Hippocampal formation (tissue), 2 donors: ENCODE results near the gene CCL24.
"Not testable (repeated sequence)": the region's sequence is repeated elsewhere in the genome, so short reads cannot be mapped to it uniquely, and the experiment has no call there.

ENCODE experiments used
- DNase-seq, 2 donors: peaks; one replicate each; lab custom pipeline; 2025; lab: John Stamatoyannopoulos, UW

The CCL24 gene

DNA sequence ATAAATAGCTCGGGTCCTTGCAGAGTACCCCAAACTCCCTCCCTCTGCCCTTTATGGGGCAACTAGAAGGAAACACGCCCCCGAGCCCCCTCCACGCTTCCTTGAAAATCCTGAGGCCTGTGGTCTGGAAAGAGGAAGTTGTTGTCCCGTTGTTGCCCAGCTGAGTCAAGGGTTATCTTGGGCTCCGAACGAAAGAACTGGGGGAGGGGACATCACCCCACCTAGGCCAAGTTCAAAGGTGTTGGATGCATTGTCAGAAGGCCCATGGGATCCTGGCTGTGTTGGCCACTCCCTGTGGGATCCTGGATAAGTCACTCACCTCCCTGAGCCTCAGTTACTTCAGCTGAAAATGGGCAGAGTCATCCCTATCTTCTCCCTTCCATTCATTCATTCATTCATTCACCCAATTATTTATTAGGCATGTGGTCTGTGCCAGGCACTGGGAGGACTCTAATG lies at the start of gene CCL24:
CCL24 (minus strand) TSS at position 26 of the 456 bp plus-strand sequence. CDS start 91 bp downstream, outside the sequence.
- no peak for DNase-seq

GRCh38 chr7:75861636-75862035 lies 48.0 kb upstream of the CCL24 start:
- no peak for DNase-seq

DNA sequence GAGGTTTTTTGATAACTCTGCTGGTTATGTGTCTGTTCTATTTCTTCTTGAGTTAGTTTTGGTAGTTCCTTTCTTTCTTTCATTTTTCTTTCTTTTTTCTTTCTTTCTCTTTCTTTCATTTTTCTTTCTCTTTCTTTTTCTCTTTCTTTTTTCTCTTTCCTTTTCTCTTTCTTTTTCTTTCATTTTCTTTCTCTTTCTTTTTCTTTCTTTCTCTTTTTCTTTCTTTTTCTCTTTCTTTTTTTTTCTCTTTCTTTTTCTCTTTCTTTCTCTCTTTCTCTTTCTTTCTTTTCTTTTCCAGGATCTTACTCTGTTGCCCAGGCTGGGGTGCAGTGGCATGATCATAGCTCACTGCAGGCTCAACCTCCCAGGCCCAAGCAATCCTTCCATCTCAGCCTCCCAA lies 44.8 kb upstream of the CCL24 start:
- DNase-seq: no peak

- no peak for DNase-seq
These were observed 42.9 kb upstream of the CCL24 start for GRCh38 chr7:75856536-75856935.

GRCh38 chr7:75854813-75855345 lies 41.3 kb upstream of the CCL24 start:
- DNase-seq: not testable (repeated sequence)

DNA sequence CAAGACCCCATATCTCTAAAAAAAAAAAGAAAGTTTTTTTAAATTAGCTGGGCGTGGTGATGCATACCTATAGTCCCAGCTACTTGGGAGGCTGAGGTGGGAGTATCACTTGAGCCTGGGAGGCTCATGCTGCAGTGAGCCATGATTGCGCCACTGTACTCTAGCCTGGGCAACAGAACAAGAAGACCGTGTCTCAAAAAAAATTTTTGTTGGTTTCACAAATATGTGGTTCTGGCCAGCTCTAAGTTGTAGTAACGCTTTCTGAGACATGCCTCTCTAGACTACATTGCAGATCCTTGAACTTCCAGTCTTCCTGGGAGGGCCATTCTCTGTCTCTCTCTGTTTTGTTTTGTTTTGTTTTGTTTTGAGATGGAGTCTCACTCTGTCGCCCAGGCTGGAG lies 40.6 kb upstream of the CCL24 start:
- no peak for DNase-seq

DNA sequence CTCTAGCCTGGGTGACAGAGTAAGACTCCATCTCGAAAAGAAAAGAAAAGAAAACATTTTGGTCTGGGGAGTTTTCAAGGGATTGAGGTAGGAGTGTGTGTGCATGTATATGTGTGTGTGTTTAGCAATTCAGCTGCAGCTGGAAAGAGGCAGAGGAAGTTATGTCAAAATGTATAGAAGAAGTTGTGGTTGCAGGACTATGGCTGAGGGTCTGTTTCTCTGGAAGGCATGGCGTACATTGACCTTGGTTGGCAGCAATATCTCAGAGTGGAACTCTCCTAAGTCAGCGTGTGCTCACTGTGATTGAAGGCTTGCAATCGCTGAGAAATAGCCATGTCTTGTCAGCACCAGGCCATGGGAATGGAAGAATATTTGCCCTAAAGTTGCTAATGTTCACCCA lies 36.6 kb upstream of the CCL24 start:
- no peak for DNase-seq

- DNase-seq: no peak
These were observed 36.0 kb upstream of the CCL24 start for GRCh38 chr7:75849573-75849972.

- no peak for DNase-seq
These were observed 34.1 kb upstream of the CCL24 start for GRCh38 chr7:75847707-75848106.

DNA sequence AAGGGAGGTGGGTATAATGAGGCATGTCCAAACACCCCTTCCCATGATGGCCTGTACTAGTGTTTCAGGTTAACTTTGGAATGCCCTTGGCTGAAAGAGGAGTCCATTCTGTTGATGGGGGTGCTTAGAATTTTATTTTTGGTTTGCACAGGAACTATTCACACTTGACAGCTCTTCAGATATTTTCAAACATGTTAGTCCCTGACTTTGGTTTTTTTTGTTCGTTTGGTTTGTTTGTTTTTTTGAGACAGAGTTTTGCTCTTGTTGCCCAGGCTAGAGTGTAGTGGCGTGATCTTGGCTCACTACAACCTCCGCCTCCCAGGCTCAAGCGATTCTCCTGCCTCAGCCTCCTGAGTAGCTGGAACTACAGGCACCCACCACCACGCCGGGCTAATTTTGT lies 31.5 kb upstream of the CCL24 start:
- DNase-seq: not testable (repeated sequence)

DNA sequence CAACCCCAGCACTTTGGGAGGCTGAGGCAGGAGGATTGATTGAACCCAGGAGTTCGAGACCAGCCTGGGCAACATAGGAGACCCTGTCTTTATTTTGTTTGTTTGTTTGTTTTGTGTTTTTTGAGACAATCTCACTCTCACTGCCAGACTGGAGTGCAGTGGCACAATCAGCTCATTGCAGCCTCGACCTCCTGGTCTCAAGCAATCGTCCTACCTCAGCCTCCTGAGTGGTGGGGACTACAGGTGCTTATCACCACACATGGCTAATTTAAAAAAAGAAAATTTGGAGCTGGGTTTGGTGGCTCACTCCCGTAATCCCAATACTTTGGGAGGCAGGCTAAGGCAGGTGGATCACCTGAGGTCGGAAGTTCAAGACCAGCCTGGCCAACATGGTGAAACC lies 30.6 kb upstream of the CCL24 start:
- DNase-seq: no peak

GRCh38 chr7:75843613-75844116 lies 30.1 kb upstream of the CCL24 start:
- no peak for DNase-seq

DNA sequence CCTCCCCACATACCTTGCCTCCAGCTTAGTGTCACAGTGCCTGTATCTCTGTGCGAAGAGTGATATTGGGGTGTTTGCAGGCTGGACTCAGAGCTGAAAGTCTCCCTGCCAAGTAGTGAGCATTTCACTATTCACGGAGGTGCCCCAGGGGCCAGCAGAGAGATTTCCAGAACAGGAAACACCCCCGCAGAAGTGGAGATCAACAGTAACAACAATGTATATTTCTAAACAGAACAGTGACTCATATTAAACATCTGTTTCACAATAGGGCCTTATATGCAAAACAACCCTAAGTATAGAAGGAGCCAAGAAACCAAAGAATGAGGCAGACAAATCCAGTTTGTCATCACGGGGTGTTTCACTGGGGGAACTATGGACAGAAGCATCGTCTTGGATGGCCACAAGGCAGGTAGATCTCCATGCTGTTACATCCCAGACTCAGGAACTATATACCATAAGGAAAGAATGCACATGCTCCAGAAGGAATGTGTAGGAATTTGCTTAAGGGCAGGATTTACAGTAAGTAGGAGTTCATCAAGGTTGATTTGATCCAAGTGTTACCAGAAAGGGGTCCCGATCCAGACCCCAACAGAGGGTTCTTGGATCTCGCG lies 29.3 kb upstream of the CCL24 start:
- no peak for DNase-seq

DNA sequence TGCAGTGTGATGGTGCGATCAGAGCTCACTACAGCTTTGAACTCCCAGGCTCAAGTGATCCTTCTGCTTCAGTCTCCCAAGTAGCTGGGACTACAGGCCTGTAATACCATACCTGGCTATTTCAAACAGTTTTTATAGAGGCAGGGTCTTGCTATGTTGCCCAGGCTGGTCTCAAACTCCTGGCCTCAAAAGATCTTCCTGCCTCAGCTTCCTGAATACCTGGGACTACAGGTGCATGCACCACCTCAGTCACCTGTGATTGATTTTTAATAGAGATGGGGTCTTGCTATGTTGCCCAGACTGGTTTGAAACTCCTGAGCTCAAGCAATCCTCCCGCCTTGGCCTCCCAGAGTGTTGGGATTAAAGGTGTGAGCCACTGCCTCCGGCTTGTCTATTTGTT lies 26.4 kb upstream of the CCL24 start:
- DNase-seq: no peak

GRCh38 chr7:75838281-75838930 lies 24.8 kb upstream of the CCL24 start:
- DNase-seq: not testable (repeated sequence)

GRCh38 chr7:75836798-75837197 lies 23.2 kb upstream of the CCL24 start:
- no peak for DNase-seq

- DNase-seq: no peak
These were observed 22.2 kb upstream of the CCL24 start for GRCh38 chr7:75835688-75836285.

- DNase-seq: not testable (repeated sequence)
These were observed 20.1 kb upstream of the CCL24 start for GRCh38 chr7:75833662-75834061.

DNA sequence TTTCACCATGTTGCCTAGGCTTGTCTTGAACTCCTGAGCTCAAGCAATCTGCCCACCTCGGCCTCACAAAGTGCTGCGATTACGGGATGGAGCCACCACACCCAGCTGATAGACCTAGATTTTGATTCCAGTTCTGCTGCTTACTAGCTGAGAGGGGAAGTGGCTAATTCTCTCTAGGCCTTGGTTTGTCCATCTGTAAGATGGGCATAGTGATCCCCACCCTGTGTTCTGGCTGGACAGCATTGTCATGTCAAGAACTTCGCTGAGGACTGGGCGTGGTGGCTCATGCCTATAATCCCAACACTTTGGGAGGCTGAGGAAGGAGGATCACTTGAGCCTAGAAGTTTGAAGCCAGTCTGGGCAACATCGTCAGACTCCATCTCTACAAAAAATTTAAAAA lies 17.4 kb upstream of the CCL24 start:
- DNase-seq: no peak

DNA sequence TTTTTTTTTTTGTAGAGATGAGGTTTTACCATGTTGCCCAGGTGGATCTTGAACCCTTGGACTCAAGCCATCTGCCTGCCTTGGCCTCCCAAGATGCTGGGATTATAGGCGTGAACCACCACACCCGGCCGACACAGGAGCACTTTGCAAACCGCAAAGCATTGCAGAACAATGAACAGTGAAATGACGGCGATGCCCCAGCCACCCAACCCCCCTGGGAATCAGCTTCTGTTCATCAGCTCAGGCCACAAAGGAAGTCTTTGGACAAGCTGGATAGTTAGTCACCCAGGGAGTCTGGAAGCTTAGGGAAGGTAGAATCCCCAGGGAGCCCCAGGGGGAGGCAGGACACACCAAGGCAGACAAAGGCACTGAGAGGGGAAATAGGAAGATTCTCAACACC lies 16.1 kb upstream of the CCL24 start:
- not testable (repeated sequence) for DNase-seq

DNA sequence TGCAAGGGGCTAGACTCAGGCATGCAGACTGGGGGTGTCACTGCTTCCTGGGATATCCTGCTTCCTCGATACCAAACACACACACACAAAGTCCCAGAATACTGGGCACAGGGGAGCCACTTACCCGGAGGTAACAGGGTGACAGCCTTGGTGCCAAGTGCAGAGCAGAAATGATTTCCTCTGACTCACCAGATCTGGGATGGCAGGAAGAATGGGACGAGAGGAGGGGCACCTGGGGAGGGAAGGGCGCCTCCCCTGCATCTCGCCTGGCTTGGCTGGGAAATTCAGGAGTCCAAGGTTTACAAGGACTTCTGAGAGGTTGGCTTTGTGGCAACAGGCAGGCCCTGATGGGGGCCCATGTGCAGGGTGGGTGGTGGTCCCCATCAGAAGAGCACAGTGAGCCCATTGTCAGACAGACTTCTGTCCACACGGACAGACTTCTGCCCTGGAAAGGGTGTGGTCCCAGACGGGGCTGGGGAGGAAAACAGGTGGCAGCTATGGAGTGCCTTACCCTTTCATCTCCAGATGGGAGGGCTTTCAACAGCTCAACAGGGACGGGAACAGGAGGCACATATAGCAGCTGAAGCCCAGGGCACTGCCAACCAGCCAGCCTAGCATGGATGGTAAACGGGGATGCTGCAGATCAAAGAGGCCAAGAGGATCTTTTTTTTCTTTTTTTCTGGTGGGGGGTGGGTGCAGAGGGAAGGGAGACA lies 9.7 kb upstream of the CCL24 start:
- DNase-seq: no peak

DNA sequence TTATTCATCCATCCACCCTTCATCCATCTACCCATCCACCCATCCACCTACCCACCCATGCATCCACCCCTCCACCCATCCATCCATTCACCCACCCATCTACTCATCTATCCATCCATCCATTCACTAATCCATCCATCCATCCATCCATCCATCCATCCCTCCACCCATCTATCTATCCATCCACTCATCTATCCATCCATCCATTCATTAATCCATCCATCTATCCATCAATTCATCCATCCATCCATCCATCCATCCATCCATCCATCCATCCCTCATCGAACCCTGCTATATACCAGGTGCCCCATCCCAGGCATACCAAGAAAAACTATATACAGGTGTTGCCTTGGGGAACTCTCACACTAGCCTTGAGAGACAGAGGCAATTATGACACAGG lies 7.1 kb upstream of the CCL24 start:
- no peak for DNase-seq
